GM12878 (cell line): ENCODE results near the gene MAPK8. TPM values are rescaled to one million over a fixed set of nuclear protein-coding genes. Genes with fewer than 3 reads are reported as not detected.

Source experiments
- ATAC-seq: fragments of 200-7000 bp; cut with Tn5 transposase; 3 replicates; pipeline ENCODE4 v1.9.1; 2020; ENCODE audit warnings: mild to moderate bottlenecking, moderate library complexity
- BruUV-seq: library from RNA; stranded (reverse); fragments of 400-500 nt; replicated peaks from 2 replicates; lab custom pipeline; 2021; lab: Mats Ljungman, UMichigan
- CTCF ChIA-PET: fragments of 300-600 bp; sonication (Branson Sonifier 250); formaldehyde crosslinking; extraction: SDS; loops from one replicate; lab custom pipeline; 2021; ENCODE audit warnings: inconsistent platforms; lab: Yijun Ruan, JAX
- POLR2A ChIA-PET: fragments of 350-600 bp; formaldehyde crosslinking; extraction: SDS; loops from one replicate; lab custom pipeline; 2021; ENCODE audit warnings: inconsistent platforms; lab: Charles Lee
- RAD21 ChIA-PET: fragments of 300-600 bp; sonication (Branson Sonifier 250); formaldehyde crosslinking; loops from one replicate; lab custom pipeline; 2023; ENCODE audit warnings: antibody characterized with exemption; ENCODE audit not compliant: unreplicated experiment; lab: Charles Lee
- SMC1A ChIA-PET: fragments of 300-600 bp; sonication (Branson Sonifier 250); formaldehyde crosslinking; loops from one replicate; lab custom pipeline; 2023; ENCODE audit not compliant: unreplicated experiment, uncharacterized antibody; lab: Charles Lee
- DNase-seq: peaks from one replicate; pipeline ENCODE4 v3.0.0-alpha.2; 2011; ENCODE audit warnings: low read depth, low spot score
- FAIRE-seq: peaks from 3 replicates; lab custom pipeline; 2011; peaks lifted over from hg19 to GRCh38; lab: Jason Lieb, UNC
- H2AFZ ChIP-seq: 2 replicates; pipeline ENCODE4 v1.6.0; 2011; ENCODE audit warnings: low read depth, low read length, control low read depth; ENCODE audit not compliant: control insufficient read depth
- H3K27ac ChIP-seq: 2 replicates; pipeline ENCODE4 v1.5.1; 2011; ENCODE audit warnings: control low read depth; ENCODE audit not compliant: control insufficient read depth, insufficient read depth
- H3K27me3 ChIP-seq, 2 experiments: replicated peaks in 1 of 2; 2 replicates each; pipeline versions ENCODE4 v1.6.0 to v1.6.1; 2011; ENCODE audit warnings: low read length in 1 of 2; ENCODE audit not compliant: control insufficient read depth in 2 of 2, insufficient read depth in 2 of 2
- H3K36me3 ChIP-seq, 2 experiments: 2 replicates each; pipeline ENCODE4 v1.5.1; 2011; ENCODE audit warnings: low read length in 1 of 2; ENCODE audit not compliant: control insufficient read depth in 2 of 2, insufficient read depth in 2 of 2
- H3K4me1 ChIP-seq: 2 replicates; pipeline ENCODE4 v1.6.1; 2011; ENCODE audit warnings: mild to moderate bottlenecking, low read length, moderate library complexity, mixed read lengths; ENCODE audit not compliant: control insufficient read depth, insufficient read depth
- H3K4me2 ChIP-seq: 2 replicates; pipeline ENCODE4 v1.6.0; 2011; ENCODE audit warnings: control low read depth; ENCODE audit not compliant: control insufficient read depth, insufficient read depth
- H3K4me3 ChIP-seq: fragments of 200-600 bp; sonication (generic); 2 replicates; pipeline ENCODE4 v1.5.1; 2016
- H3K79me2 ChIP-seq: 2 replicates; pipeline ENCODE4 v1.6.0; 2011; ENCODE audit warnings: low read length; ENCODE audit not compliant: control insufficient read depth, insufficient read depth
- H3K9ac ChIP-seq: 2 replicates; pipeline ENCODE4 v1.8.0; 2011; ENCODE audit warnings: low read length, control low read depth, mixed read lengths; ENCODE audit not compliant: control insufficient read depth, insufficient read depth
- H3K9me3 ChIP-seq: replicated peaks from 3 replicates; pipeline ENCODE4 v1.5.1; 2011; ENCODE audit warnings: mild to moderate bottlenecking, low read length; ENCODE audit not compliant: control insufficient read depth, insufficient read depth
- H4K20me1 ChIP-seq: 2 replicates; pipeline ENCODE4 v1.6.0; 2011; ENCODE audit not compliant: control insufficient read depth, insufficient read depth
- ATF3 ChIP-seq: IDR thresholded peaks from 2 replicates; pipeline ENCODE4 v1.6.1; 2011; ENCODE audit warnings: low read depth, mild to moderate bottlenecking, low read length, moderate library complexity, borderline replicate concordance; ENCODE audit errors: extremely low read depth
- ATF7 ChIP-seq: fragments of 450-650 bp; IDR thresholded peaks from 2 replicates; pipeline ENCODE4 v1.6.1; 2016; ENCODE audit warnings: low read depth, mild to moderate bottlenecking
- CEBPB ChIP-seq, 2 experiments: fragments of 150-350 bp in 1 of 2; IDR thresholded peaks; 2 replicates each; pipeline ENCODE4 v1.6.1; 2012 to 2014; ENCODE audit warnings: low read depth in 2 of 2, low read length in 2 of 2, borderline replicate concordance in 1 of 2, inconsistent platforms in 1 of 2
- CHD2 ChIP-seq: IDR thresholded peaks from 2 replicates; pipeline ENCODE4 v1.6.1; 2011; ENCODE audit warnings: low read depth, low read length, improper control_type of control experiment, borderline replicate concordance
- GATAD2B ChIP-seq: fragments of 450-650 bp; conservative IDR thresholded peaks from 2 replicates; pipeline ENCODE4 v1.6.1; 2017; ENCODE audit warnings: low read depth, mild to moderate bottlenecking, moderate library complexity
- KLF5 ChIP-seq: fragments of 450-650 bp; IDR thresholded peaks from 2 replicates; pipeline ENCODE4 v1.6.1; 2014; ENCODE audit warnings: mild to moderate bottlenecking; ENCODE audit not compliant: partially characterized antibody
- NFXL1 ChIP-seq: fragments of 450-650 bp; IDR thresholded peaks from 2 replicates; pipeline ENCODE4 v1.6.1; 2017; ENCODE audit warnings: antibody characterized with exemption, mild to moderate bottlenecking, borderline replicate concordance
- POLR2A ChIP-seq: IDR thresholded peaks from 2 replicates; pipeline ENCODE4 v1.6.1; 2011; ENCODE audit warnings: low read depth, mild to moderate bottlenecking, low read length
- SIX5 ChIP-seq: IDR thresholded peaks from 2 replicates; pipeline ENCODE4 v1.6.1; 2011; ENCODE audit warnings: mild to moderate bottlenecking, low read depth, low read length, moderate library complexity; ENCODE audit not compliant: severe bottlenecking
- SMC3 ChIP-seq: IDR thresholded peaks from 2 replicates; pipeline ENCODE4 v1.6.1; 2011; ENCODE audit warnings: low read length, improper control_type of control experiment, borderline replicate concordance
- SRF ChIP-seq, 2 experiments: IDR thresholded peaks; 2 replicates each; pipeline ENCODE4 v1.6.1; 2011; ENCODE audit warnings: low read depth in 2 of 2, low read length in 2 of 2, mild to moderate bottlenecking in 1 of 2, moderate library complexity in 1 of 2
- ZNF207 ChIP-seq: fragments of 450-650 bp; IDR thresholded peaks from 2 replicates; pipeline ENCODE4 v1.6.1; 2014; ENCODE audit warnings: antibody characterized with exemption, mild to moderate bottlenecking, borderline replicate concordance
- ZNF217 ChIP-seq: fragments of 450-650 bp; IDR thresholded peaks from 2 replicates; pipeline ENCODE4 v1.6.1; 2017; ENCODE audit warnings: antibody characterized with exemption, mild to moderate bottlenecking
- ZNF687 ChIP-seq: fragments of 450-650 bp; IDR thresholded peaks from 2 replicates; pipeline ENCODE4 v1.6.1; 2017; ENCODE audit warnings: mild to moderate bottlenecking, moderate library complexity
- WGBS: methylation state at CpG from one replicate; pipeline ENCODE4 v1.1.6; 2016; ENCODE audit warnings: low lambda C conversion rate; ENCODE audit not compliant: insufficient replicate concordance, insufficient coverage; ENCODE audit errors: missing lambda C conversion rate; 5-methylcytosine and 5-hydroxymethylcytosine counted together
- in situ Hi-C: fragments of 300-500 bp; cut with MboI; formaldehyde crosslinking; loops from 9 replicates; pipeline ENCODE4 v1.14.3; 2018; ENCODE audit warnings: mixed read lengths
- intact Hi-C: fragments of 100-400 bp; cut with micrococcal nuclease; formaldehyde crosslinking; loops from one replicate; pipeline ENCODE4 v1.14.2; 2022; ENCODE audit not compliant: unreplicated experiment
- polyA plus RNA-seq, 11 experiments: library from polyadenylated mRNA; depleted of rRNA in 4 of 11; unstranded in 6 of 11; stranded (reverse) in 5 of 11; fragments of >200 nt; fragmentation: Nextera tagmentation in 4 of 11; fragmentation: Illumina TruSeq in 1 of 11; extraction: Ambion mirVana in 4 of 11; extraction: Trizol in 1 of 11; gene quantifications; 1 replicate in 1 of 11; 2 replicates in 10 of 11; pipeline versions ENCODE4 v1.2.1 to v1.2.3, GENCODE V29; 2011 to 2016; ENCODE audit warnings: inconsistent platforms in 2 of 11, missing spikeins in 2 of 11, low read depth in 1 of 11
- total RNA-seq, 4 experiments: library from RNA; depleted of rRNA in 3 of 4; stranded (reverse); fragments of >200 nt in 3 of 4; fragmentation: Illumina TruSeq in 1 of 4; extraction: Trizol in 1 of 4; gene quantifications; 2 replicates each; pipeline versions ENCODE4 v1.2.1 to v1.2.3, GENCODE V29; 2013 to 2021

Gene MAPK8
- total and polyA plus RNA-seq, 10 of the 15 experiments (the other 5 are each of a cell fraction or from before 2014, with no cell fraction given): 3.9 to 102 (median 40.0) TPM

- SMC1A ChIA-PET: interaction anchor here (0.7 to 2.9 kb wide), 12 partner anchors 7 to 413 kb away, joined by 3 to 23 read pairs (median 4); no protein-coding TSS in a partner anchor
- no peak overlapping the region for H3K4me3 ChIP-seq
- H3K27ac ChIP-seq: no peak overlapping the region
- in situ Hi-C loops (no loop called here), intact Hi-C loops (no loop called here)
- H3K9ac ChIP-seq: no peak overlapping the region
- H3K27me3 ChIP-seq: no peaks in the 10 kb centered on the region
- no TSS peak for BruUV-seq
- RAD21 ChIA-PET: interaction anchor here (0.6 to 1.6 kb wide), 6 partner anchors 8 to 40 kb away, joined by 3 to 8 read pairs (median 4); no protein-coding TSS in a partner anchor
- DNase-seq (no peak), FAIRE-seq (no peak), ATAC-seq (no peak)
- no peak overlapping the region for H3K4me2 ChIP-seq
- no peak overlapping the region for H2AFZ ChIP-seq
- POLR2A ChIA-PET: interaction anchor here (1.0 kb wide), 1 partner anchor 12 kb away, joined by 5 read pairs; no protein-coding TSS in a partner anchor
- CTCF ChIA-PET: interaction anchor here (1.2 to 1.9 kb wide), 6 partner anchors 13 to 71 kb away, joined by 3 to 10 read pairs (median 3); no protein-coding TSS in a partner anchor
- WGBS: 94% methylated on average over 5 of the region's 5 CpGs
- peaks cover 9% of the 10 kb centered on the region for H3K4me1 ChIP-seq
- peaks cover 2% of the 10 kb centered on the region; the same call in 1 of the 3 replicates for H3K9me3 ChIP-seq
- H3K36me3 ChIP-seq: no peaks in the 10 kb centered on the region
- H3K79me2 ChIP-seq: no peaks in the 10 kb centered on the region
- no peak for TF ChIP-seq GATAD2B
- TF ChIP-seq ZNF217: no peak
- no peak for TF ChIP-seq SMC3
- no peak for TF ChIP-seq ATF3
- TF ChIP-seq SIX5: no peak
- TF ChIP-seq SRF (IDR thresholded peaks at IDR 0.05; ENCODE audit: low read depth in 2 of 2, low read length in 2 of 2): no peak
- no peak for TF ChIP-seq CEBPB (IDR thresholded peaks at IDR 0.05; ENCODE audit: borderline replicate concordance in 1 of 2, low read depth in 2 of 2, low read length in 2 of 2)
- no peak for TF ChIP-seq ZNF207
- TF ChIP-seq POLR2A: no peak
- no peak for TF ChIP-seq KLF5
- no peak for TF ChIP-seq ATF7
- TF ChIP-seq CHD2: no peak
- no peak for TF ChIP-seq NFXL1
- no peak for TF ChIP-seq ZNF687
- no peaks in the 10 kb centered on the region for H4K20me1 ChIP-seq
Observed at GRCh38 chr10:48271047-48271730, 35.3 kb upstream of the MAPK8 start.
